Osteoblast (primary cell): Measurements from ENCODE around the gene CC2D1A. TPM values are rescaled to one million over a fixed set of nuclear protein-coding genes. Genes with fewer than 3 reads are reported as not detected.

Experiments
- DNase-seq: peaks from one replicate; pipeline ENCODE4 v3.0.0; 2011; ENCODE audit warnings: low spot score, mixed read lengths; ENCODE audit not compliant: insufficient read length; ENCODE audit errors: missing footprints
- H2AFZ ChIP-seq: 2 replicates; pipeline ENCODE4 v1.6.0; 2011; ENCODE audit warnings: mild to moderate bottlenecking, low read length
- H3K27ac ChIP-seq: 2 replicates; pipeline ENCODE4 v1.5.1; 2011; ENCODE audit warnings: mild to moderate bottlenecking, low read depth, low read length, moderate library complexity
- H3K27me3 ChIP-seq: 2 replicates; pipeline ENCODE4 v1.6.0; 2012; ENCODE audit warnings: mild to moderate bottlenecking, control low read depth, inconsistent platforms, low read length, moderate library complexity; ENCODE audit not compliant: insufficient read depth
- H3K36me3 ChIP-seq: 2 replicates; pipeline ENCODE4 v1.5.1; 2011; ENCODE audit warnings: mild to moderate bottlenecking, low read length, control low read depth, moderate library complexity; ENCODE audit not compliant: insufficient read depth
- H3K4me1 ChIP-seq: 2 replicates; pipeline ENCODE4 v1.5.1; 2011; ENCODE audit warnings: mild to moderate bottlenecking, low read length, control low read depth, moderate library complexity; ENCODE audit not compliant: insufficient read depth
- H3K4me2 ChIP-seq: 2 replicates; pipeline ENCODE4 v1.6.0; 2011; ENCODE audit warnings: mild to moderate bottlenecking, low read length; ENCODE audit not compliant: insufficient read depth
- H3K4me3 ChIP-seq: fragments of 200-600 bp; sonication (generic); 3 replicates; pipeline ENCODE4 v1.5.1; 2012; ENCODE audit warnings: mild to moderate bottlenecking, low read length, inconsistent platforms; ENCODE audit not compliant: insufficient read depth
- H3K79me2 ChIP-seq: 2 replicates; pipeline ENCODE4 v1.6.0; 2012; ENCODE audit warnings: mild to moderate bottlenecking, low read length, control low read depth, inconsistent platforms; ENCODE audit not compliant: insufficient read depth
- H3K9me3 ChIP-seq: 2 replicates; pipeline ENCODE4 v1.5.1; 2011; ENCODE audit warnings: low read depth, low read length, control low read depth
- H4K20me1 ChIP-seq: 2 replicates; pipeline ENCODE4 v1.6.0; 2012; ENCODE audit warnings: mild to moderate bottlenecking, low read length, control low read depth; ENCODE audit not compliant: insufficient read depth
- total RNA-seq: library from RNA; depleted of rRNA; stranded (reverse); fragments of >200 nt; gene quantifications from 2 replicates; pipeline ENCODE4 v1.2.3, GENCODE V29; 2012
- TF ChIP-seq, protein P1 (sequence below): IDR thresholded peaks from 2 replicates; pipeline ENCODE4 v1.5.1; 2011; ENCODE audit warnings: mild to moderate bottlenecking, low read depth, low read length, moderate library complexity; ENCODE audit errors: extremely low read depth

The CC2D1A gene
- total RNA-seq, 1 donor: 19.2 TPM

GRCh38 chr19:13923194-13923987 lies 17.4 kb downstream of the CC2D1A start:
- no peak overlapping the region for H3K4me3 ChIP-seq
- H3K9me3 ChIP-seq: no peaks in the 10 kb centered on the region
- H4K20me1 ChIP-seq: no peaks in the 10 kb centered on the region
- no peak overlapping the region for H3K27ac ChIP-seq
- no peak overlapping the region for H3K4me2 ChIP-seq
- no peaks in the 10 kb centered on the region for H3K4me1 ChIP-seq
- TF ChIP-seq, protein P1, sequence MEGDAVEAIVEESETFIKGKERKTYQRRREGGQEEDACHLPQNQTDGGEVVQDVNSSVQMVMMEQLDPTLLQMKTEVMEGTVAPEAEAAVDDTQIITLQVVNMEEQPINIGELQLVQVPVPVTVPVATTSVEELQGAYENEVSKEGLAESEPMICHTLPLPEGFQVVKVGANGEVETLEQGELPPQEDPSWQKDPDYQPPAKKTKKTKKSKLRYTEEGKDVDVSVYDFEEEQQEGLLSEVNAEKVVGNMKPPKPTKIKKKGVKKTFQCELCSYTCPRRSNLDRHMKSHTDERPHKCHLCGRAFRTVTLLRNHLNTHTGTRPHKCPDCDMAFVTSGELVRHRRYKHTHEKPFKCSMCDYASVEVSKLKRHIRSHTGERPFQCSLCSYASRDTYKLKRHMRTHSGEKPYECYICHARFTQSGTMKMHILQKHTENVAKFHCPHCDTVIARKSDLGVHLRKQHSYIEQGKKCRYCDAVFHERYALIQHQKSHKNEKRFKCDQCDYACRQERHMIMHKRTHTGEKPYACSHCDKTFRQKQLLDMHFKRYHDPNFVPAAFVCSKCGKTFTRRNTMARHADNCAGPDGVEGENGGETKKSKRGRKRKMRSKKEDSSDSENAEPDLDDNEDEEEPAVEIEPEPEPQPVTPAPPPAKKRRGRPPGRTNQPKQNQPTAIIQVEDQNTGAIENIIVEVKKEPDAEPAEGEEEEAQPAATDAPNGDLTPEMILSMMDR: no peak
- H3K79me2 ChIP-seq: no peaks in the 10 kb centered on the region
- H3K36me3 ChIP-seq: peaks cover 55% of the 10 kb centered on the region
- H3K27me3 ChIP-seq: no peaks in the 10 kb centered on the region
- H2AFZ ChIP-seq: no peak overlapping the region
- DNase-seq: peak; percentile 78

DNA sequence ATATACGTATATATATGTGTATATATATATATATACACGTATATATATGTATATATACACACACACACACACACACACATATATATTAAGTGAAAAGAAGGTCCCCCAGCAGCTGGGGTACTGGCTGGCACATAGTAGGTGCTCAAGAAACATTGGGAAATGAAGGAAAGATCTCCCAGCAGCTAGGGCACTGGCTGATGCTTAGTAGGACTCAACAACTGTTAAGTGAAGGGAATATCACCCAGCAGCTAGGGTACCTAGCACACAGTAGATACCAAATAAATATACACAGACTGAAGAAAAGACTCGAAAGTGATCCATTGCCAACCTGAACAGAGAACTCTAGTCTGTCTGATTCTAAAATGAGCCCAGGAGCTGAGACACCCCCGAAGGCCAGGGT lies 20.0 kb downstream of the CC2D1A start:
- peaks cover 46% of the 10 kb centered on the region for H3K36me3 ChIP-seq
- TF ChIP-seq, protein P1: no peak
- H4K20me1 ChIP-seq: no peaks in the 10 kb centered on the region

DNA sequence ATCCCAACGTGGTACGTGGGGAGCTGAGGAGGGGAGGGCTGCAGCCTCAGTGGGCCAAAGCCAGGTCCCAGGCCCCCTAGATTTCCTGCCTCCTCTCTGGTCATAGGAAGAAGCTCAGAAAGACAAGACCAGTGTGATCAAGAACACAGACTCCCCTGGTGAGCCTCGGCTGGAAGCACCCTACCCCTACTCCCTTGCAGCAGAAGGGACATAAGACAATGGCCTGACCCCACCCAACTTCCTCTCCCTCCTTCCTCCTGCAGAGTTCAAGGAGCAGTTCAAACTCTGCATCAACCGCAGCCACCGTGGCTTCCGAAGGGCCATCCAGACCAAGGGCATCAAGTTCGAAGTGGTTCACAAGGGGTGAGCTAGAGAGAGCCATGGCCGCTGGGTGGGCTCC lies 20.7 kb downstream of the CC2D1A start:
- H3K27ac ChIP-seq: no peak overlapping the region
- no peaks in the 10 kb centered on the region for H3K27me3 ChIP-seq
- no peak overlapping the region for H3K4me3 ChIP-seq
- no peaks in the 10 kb centered on the region for H3K79me2 ChIP-seq
- DNase-seq: peak; percentile 78
- H3K9me3 ChIP-seq: no peaks in the 10 kb centered on the region
- no peak overlapping the region for H3K4me2 ChIP-seq
- no peak overlapping the region for H2AFZ ChIP-seq
- H3K4me1 ChIP-seq: no peaks in the 10 kb centered on the region
- peaks cover 45% of the 10 kb centered on the region for H3K36me3 ChIP-seq
- H4K20me1 ChIP-seq: no peaks in the 10 kb centered on the region
- TF ChIP-seq, protein P1: no peak

More for the DNA sequence above, 20.0 kb downstream of the CC2D1A start:
- Histone ChIP-seq H3K4me3 (no peak overlapping the region), H3K27me3 (no peaks in the 10 kb centered on the region), H3K27ac (no peak overlapping the region), H3K4me1 (no peaks in the 10 kb centered on the region), H3K4me2 (no peak overlapping the region), H2AFZ (no peak overlapping the region), H3K9me3 (no peaks in the 10 kb centered on the region), H3K79me2 (no peaks in the 10 kb centered on the region)
- peak; percentile 74 for DNase-seq

DNA sequence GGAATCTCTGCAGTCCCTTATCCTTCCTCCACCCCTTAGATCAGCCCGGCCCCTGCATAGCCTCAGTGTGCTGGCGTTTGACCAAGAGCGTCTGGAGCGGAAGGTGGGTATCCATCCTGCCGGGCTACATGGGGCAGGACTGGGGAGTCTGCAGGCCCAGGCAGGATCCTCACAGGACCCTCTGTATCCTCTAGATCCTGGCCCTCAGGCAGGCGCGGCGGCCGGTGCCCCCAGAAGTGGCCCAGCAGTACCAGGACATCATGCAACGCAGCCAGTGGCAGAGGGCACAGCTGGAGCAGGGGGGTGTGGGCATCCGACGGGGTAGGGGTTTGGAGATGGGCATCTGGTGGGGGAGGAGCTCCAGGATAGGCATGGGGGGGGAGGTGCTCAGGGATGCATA lies 23.3 kb downstream of the CC2D1A start:
- H3K4me3 ChIP-seq: no peak overlapping the region
- H2AFZ ChIP-seq: no peak overlapping the region
- no peak overlapping the region for H3K4me2 ChIP-seq
- no peaks in the 10 kb centered on the region for H3K27me3 ChIP-seq
- peaks cover 30% of the 10 kb centered on the region for H3K36me3 ChIP-seq
- H4K20me1 ChIP-seq: no peaks in the 10 kb centered on the region
- TF ChIP-seq, protein P1: no peak
- H3K79me2 ChIP-seq: no peaks in the 10 kb centered on the region
- no peaks in the 10 kb centered on the region for H3K4me1 ChIP-seq
- no peak overlapping the region for H3K27ac ChIP-seq
- no peaks in the 10 kb centered on the region for H3K9me3 ChIP-seq
- peak; percentile 90 for DNase-seq
